ENCODE results near the gene UBE2E2. TPM values are rescaled to one million over a fixed set of nuclear protein-coding genes. Genes with fewer than 3 reads are reported as not detected.

Gene UBE2E2
- total RNA-seq, 3 donors from 2014 or later (not counting 1 experiment from before 2014, with no cell fraction given): 4.8 to 6.1 (median 5.3) TPM

- Histone ChIP-seq H3K9me3 (ENCODE audit: control insufficient read depth, insufficient read depth, low read length) (no peaks in the 10 kb centered on the region), H3K36me3 (ENCODE audit: control insufficient read depth, insufficient read depth, low read length) (no peaks in the 10 kb centered on the region), H3K27ac (ENCODE audit: low read length) (no peak overlapping the region), H3K4me1 (ENCODE audit: control insufficient read depth, insufficient read depth, low read length) (no peaks in the 10 kb centered on the region), H3K27me3 (ENCODE audit: control insufficient read depth, insufficient read depth, low read length) (no peaks in the 10 kb centered on the region), H3K4me3 (ENCODE audit: low read length) (no peak overlapping the region)
- TF ChIP-seq CTCF (IDR thresholded peaks at IDR 0.05): no peak
- Mint-ChIP-seq H3K36me3 (no peaks in the 10 kb centered on the region), H3K9me3 (no peaks in the 10 kb centered on the region), H3K27me3 (ENCODE audit: low read depth in 2 of 2) (no peaks in the 10 kb centered on the region), H3K4me3 (no peak overlapping the region), H3K27ac (no peak overlapping the region), H3K4me1 (no peaks in the 10 kb centered on the region)
- intact Hi-C loops (cut with micrococcal nuclease): no loop called here
- WGBS (ENCODE audit: insufficient coverage): 90% methylated on average over 2 of the region's 2 CpGs
- DNase-seq: no peak
- no peak for ATAC-seq
Measured at GRCh38 chr3:23238156-23238555, 35.0 kb downstream of the UBE2E2 start.

GRCh38 chr3:23238578-23238977, 35.5 kb downstream of the UBE2E2 start:
- H3K36me3 ChIP-seq (ENCODE audit: control insufficient read depth, insufficient read depth, low read length): no peaks in the 10 kb centered on the region
- 91% methylated on average over 3 of the region's 4 CpGs for WGBS (ENCODE audit: insufficient coverage)
- no peaks in the 10 kb centered on the region for H3K4me1 Mint-ChIP-seq

GRCh38 chr3:23239211-23240068, 36.3 kb downstream of the UBE2E2 start:
- Mint-ChIP-seq H3K4me3 (no peak overlapping the region), H3K9me3 (no peaks in the 10 kb centered on the region), H3K27me3 (ENCODE audit: low read depth in 2 of 2) (no peaks in the 10 kb centered on the region), H3K4me1 (no peaks in the 10 kb centered on the region), H3K27ac (no peak overlapping the region), H3K36me3 (no peaks in the 10 kb centered on the region)
- Histone ChIP-seq H3K4me3 (ENCODE audit: low read length) (no peak overlapping the region), H3K27me3 (ENCODE audit: control insufficient read depth, insufficient read depth, low read length) (no peaks in the 10 kb centered on the region), H3K27ac (ENCODE audit: low read length) (no peak overlapping the region), H3K9me3 (ENCODE audit: control insufficient read depth, insufficient read depth, low read length) (no peaks in the 10 kb centered on the region), H3K36me3 (ENCODE audit: control insufficient read depth, insufficient read depth, low read length) (no peaks in the 10 kb centered on the region), H3K4me1 (ENCODE audit: control insufficient read depth, insufficient read depth, low read length) (no peaks in the 10 kb centered on the region)
- no peak for TF ChIP-seq CTCF (IDR thresholded peaks at IDR 0.05)
- ATAC-seq (no peak), DNase-seq (no peak)
- WGBS (ENCODE audit: insufficient coverage): 83% methylated on average over 2 of the region's 4 CpGs
- intact Hi-C loops (cut with micrococcal nuclease): no loop called here

More at GRCh38 chr3:23238578-23238977, 35.5 kb downstream of the UBE2E2 start:
- Histone ChIP-seq H3K27me3 (ENCODE audit: control insufficient read depth, insufficient read depth, low read length) (no peaks in the 10 kb centered on the region), H3K4me3 (ENCODE audit: low read length) (no peak overlapping the region), H3K9me3 (ENCODE audit: control insufficient read depth, insufficient read depth, low read length) (no peaks in the 10 kb centered on the region), H3K27ac (ENCODE audit: low read length) (no peak overlapping the region), H3K4me1 (ENCODE audit: control insufficient read depth, insufficient read depth, low read length) (no peaks in the 10 kb centered on the region)
- Mint-ChIP-seq H3K27ac (no peak overlapping the region), H3K36me3 (no peaks in the 10 kb centered on the region), H3K27me3 (ENCODE audit: low read depth in 2 of 2) (no peaks in the 10 kb centered on the region), H3K9me3 (no peaks in the 10 kb centered on the region), H3K4me3 (no peak overlapping the region)
- no peak for TF ChIP-seq CTCF (IDR thresholded peaks at IDR 0.05)
- ATAC-seq (no peak), DNase-seq (no peak)
- intact Hi-C loops (cut with micrococcal nuclease): no loop called here

Measured in natural killer cell (primary cell).